Activated naive CD4-positive, alpha-beta T cell treated with Interleukin-2 at 50 U/mL for 16 hours (primary cell): ENCODE data around the gene TEAD2.
"Not testable (repeated sequence)": the region's sequence is repeated elsewhere in the genome, so short reads cannot be mapped to it uniquely, and the experiment has no call there.

ENCODE experiments used
- DNase-seq: peaks from one replicate; pipeline ENCODE4 v3.0.0-alpha.2; 2020

The TEAD2 gene

GRCh38 chr19:49347191-49347590, 15.0 kb downstream of the TEAD2 start:
- no peak for DNase-seq

GRCh38 chr19:49344505-49345423, 17.5 kb downstream of the TEAD2 start:
- no peak for DNase-seq

GRCh38 chr19:49343123-49343522, 19.1 kb downstream of the TEAD2 start:
- no peak for DNase-seq

- DNase-seq, result no peak
Observed at GRCh38 chr19:49342291-49342721, 19.9 kb downstream of the TEAD2 start.

GRCh38 chr19:49340865-49341718, 21.1 kb downstream of the TEAD2 start:
- no peak for DNase-seq

GRCh38 chr19:49340069-49340864, 21.9 kb downstream of the TEAD2 start:
- no peak for DNase-seq

- DNase-seq, result no peak
Observed at GRCh38 chr19:49339301-49340068, 22.7 kb downstream of the TEAD2 start.

GRCh38 chr19:49338691-49339300, 23.4 kb downstream of the TEAD2 start:
- no peak for DNase-seq

GRCh38 chr19:49338023-49338677, 24.1 kb downstream of the TEAD2 start:
- DNase-seq, result no peak

- no peak for DNase-seq
Observed at GRCh38 chr19:49337267-49338022, 24.8 kb downstream of the TEAD2 start.

GRCh38 chr19:49336482-49337266, 25.5 kb downstream of the TEAD2 start:
- no peak for DNase-seq

GRCh38 chr19:49335784-49336481, 26.3 kb downstream of the TEAD2 start:
- peak; percentile 26 for DNase-seq

- DNase-seq, result peak; percentile 56
Observed at GRCh38 chr19:49335071-49335783, 27.0 kb downstream of the TEAD2 start, which contains the start of gene CD37. CD37 (plus strand) TSS chr19:49335406; CDS start chr19:49335541, 135 bp downstream.

- DNase-seq, result peak; percentile 64
Observed at GRCh38 chr19:49333811-49334288, 28.4 kb downstream of the TEAD2 start.

GRCh38 chr19:49333418-49333805, 28.8 kb downstream of the TEAD2 start:
- no peak for DNase-seq

GRCh38 chr19:49332691-49333417, 29.4 kb downstream of the TEAD2 start:
- not testable (repeated sequence) for DNase-seq

GRCh38 chr19:49331616-49332055, 30.6 kb downstream of the TEAD2 start:
- DNase-seq, result peak; percentile 64
